DND-41 (cell line): Measurements from ENCODE around the gene PPM1N.

Experiments used
- EZH2 ChIP-seq: IDR thresholded peaks from 3 replicates; pipeline ENCODE4 v1.6.1; 2012; ENCODE audit warnings: borderline replicate concordance, low read depth, mild to moderate bottlenecking, moderate library complexity, low read length, inconsistent platforms; ENCODE audit not compliant: severe bottlenecking
- TF ChIP-seq, protein P1 (sequence below): IDR thresholded peaks from 2 replicates; pipeline ENCODE4 v1.5.1; 2012; ENCODE audit warnings: borderline replicate concordance, low read length, moderate library complexity, mild to moderate bottlenecking; ENCODE audit not compliant: poor library complexity, severe bottlenecking; ENCODE audit errors: extremely low read depth

DNA sequence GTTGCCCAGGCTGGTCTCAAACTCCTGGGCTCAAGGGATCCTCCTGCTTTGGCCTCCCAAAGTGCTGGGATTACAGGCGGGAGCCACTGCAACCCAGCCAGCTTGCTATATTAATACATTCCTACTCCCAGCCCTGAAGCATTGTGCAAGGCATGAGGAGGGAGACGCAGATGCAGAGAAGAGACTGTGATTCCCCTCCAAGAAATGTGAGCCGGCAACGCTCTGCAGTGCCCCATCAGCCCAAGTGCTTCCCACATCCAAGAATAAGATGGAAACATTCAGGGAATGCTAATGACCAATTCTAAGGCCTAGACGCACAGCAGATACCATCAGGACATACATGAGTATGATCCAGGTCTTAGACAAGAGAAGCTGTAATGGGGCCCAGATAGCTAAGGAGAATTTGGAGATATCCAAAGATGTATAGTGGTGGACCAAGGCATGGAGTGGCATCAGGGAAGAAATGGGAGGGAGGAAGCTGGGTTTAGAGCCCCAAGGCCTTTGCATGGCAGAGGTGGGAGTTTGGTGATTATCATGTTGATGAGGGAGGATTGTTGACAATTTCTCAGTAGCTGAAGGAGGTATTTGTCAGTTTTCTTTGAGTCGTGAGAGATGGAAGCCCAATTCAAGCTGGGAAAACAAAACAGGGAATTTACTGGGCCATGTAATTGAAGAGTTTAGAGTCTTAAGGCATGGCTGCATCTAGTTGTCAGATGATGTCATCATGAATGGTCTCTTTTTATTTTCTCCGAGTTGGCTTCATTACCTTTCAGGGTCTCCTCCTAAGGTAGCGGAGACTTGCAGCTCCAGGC is 2.9 kb downstream of the PPM1N start:
- TF ChIP-seq, protein P1, sequence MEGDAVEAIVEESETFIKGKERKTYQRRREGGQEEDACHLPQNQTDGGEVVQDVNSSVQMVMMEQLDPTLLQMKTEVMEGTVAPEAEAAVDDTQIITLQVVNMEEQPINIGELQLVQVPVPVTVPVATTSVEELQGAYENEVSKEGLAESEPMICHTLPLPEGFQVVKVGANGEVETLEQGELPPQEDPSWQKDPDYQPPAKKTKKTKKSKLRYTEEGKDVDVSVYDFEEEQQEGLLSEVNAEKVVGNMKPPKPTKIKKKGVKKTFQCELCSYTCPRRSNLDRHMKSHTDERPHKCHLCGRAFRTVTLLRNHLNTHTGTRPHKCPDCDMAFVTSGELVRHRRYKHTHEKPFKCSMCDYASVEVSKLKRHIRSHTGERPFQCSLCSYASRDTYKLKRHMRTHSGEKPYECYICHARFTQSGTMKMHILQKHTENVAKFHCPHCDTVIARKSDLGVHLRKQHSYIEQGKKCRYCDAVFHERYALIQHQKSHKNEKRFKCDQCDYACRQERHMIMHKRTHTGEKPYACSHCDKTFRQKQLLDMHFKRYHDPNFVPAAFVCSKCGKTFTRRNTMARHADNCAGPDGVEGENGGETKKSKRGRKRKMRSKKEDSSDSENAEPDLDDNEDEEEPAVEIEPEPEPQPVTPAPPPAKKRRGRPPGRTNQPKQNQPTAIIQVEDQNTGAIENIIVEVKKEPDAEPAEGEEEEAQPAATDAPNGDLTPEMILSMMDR = no peak
- no peak for TF ChIP-seq EZH2
